Measurements from ENCODE around the gene SCO1. TPM values are rescaled to one million over a fixed set of nuclear protein-coding genes. Genes with fewer than 3 reads are reported as not detected.

The SCO1 gene
- total and polyA plus RNA-seq, 8 donors = 8.0 to 61.1 (median 13.4) TPM

- Histone ChIP-seq H3K4me3 (no peak overlapping the region), H3K36me3 (peaks cover 32 to 93% (median 81%) of the 10 kb centered on the region in 4 donors), H3K27me3 (no peaks in the 10 kb centered on the region), H3K4me1 (no peaks in the 10 kb centered on the region), H3K27ac (no peak overlapping the region), H3K9me3 (no peaks in the 10 kb centered on the region)
- no peak for DNase-seq
- 85 to 90% (median 86%) methylated on average over 2 of the region's 2 CpGs for WGBS, 5 donors
- TF ChIP-seq POLR2AphosphoS5 (IDR thresholded peaks at IDR 0.05) (no peak), POLR2A (IDR thresholded peaks at IDR 0.05) (no peak), EP300 (IDR thresholded peaks at IDR 0.05) (no peak), CTCF (IDR thresholded peaks at IDR 0.05) (no peak)
- intact Hi-C loops (cut with DNase I; ENCODE audit: low total_unique reads) = no loop called here
Measured at GRCh38 chr17:10687499-10687898, 9.8 kb downstream of the SCO1 start.

GRCh38 chr17:10683853-10684252, 13.5 kb downstream of the SCO1 start:
- intact Hi-C loops (cut with DNase I; ENCODE audit: low total_unique reads) = no loop called here
- 45 to 82% (median 65%) methylated on average over 2 of the region's 2 CpGs for WGBS, 5 donors
- no peak overlapping the region for H3K4me3 ChIP-seq
- H3K4me1 ChIP-seq = peaks cover 0 to 4% (median 0%) of the 10 kb centered on the region in 4 donors
- DNase-seq = peak in 1 of 2 donors; percentile 18
- H3K36me3 ChIP-seq = peaks cover 35 to 98% (median 84%) of the 10 kb centered on the region in 4 donors
- no peak overlapping the region for H3K27ac ChIP-seq
- H3K9me3 ChIP-seq = no peaks in the 10 kb centered on the region
- H3K27me3 ChIP-seq = no peaks in the 10 kb centered on the region
- TF ChIP-seq CTCF (IDR thresholded peaks at IDR 0.05) = peak in 1 of 7 experiments; percentile 17
- TF ChIP-seq EP300 (IDR thresholded peaks at IDR 0.05) = no peak
- TF ChIP-seq POLR2A (IDR thresholded peaks at IDR 0.05) = no peak

GRCh38 chr17:10681866-10682446, 15.4 kb downstream of the SCO1 start:
- 68 to 93% (median 82%) methylated on average over 7 of the region's 7 CpGs for WGBS, 5 donors
- DNase-seq = peak in 1 of 2 donors; percentile 14
- H3K9me3 ChIP-seq = no peaks in the 10 kb centered on the region
- peaks cover 41 to 100% (median 94%) of the 10 kb centered on the region in 4 donors for H3K36me3 ChIP-seq
- intact Hi-C loops (cut with DNase I; ENCODE audit: low total_unique reads) = no loop called here
- H3K4me1 ChIP-seq = peaks cover 0 to 4% (median 0%) of the 10 kb centered on the region in 4 donors
- no peaks in the 10 kb centered on the region for H3K27me3 ChIP-seq
- no peak overlapping the region for H3K27ac ChIP-seq
- no peak for TF ChIP-seq POLR2AphosphoS5 (IDR thresholded peaks at IDR 0.05)
- TF ChIP-seq CTCF (IDR thresholded peaks at IDR 0.05) = no peak
- TF ChIP-seq POLR2A (IDR thresholded peaks at IDR 0.05) = no peak
- no peak for TF ChIP-seq EP300 (IDR thresholded peaks at IDR 0.05)
- H3K4me3 ChIP-seq = no peak overlapping the region

- TF ChIP-seq CTCF (IDR thresholded peaks at IDR 0.05) (no peak), POLR2A (IDR thresholded peaks at IDR 0.05) (no peak), POLR2AphosphoS5 (IDR thresholded peaks at IDR 0.05) (no peak), EP300 (IDR thresholded peaks at IDR 0.05) (no peak)
- no peak overlapping the region for H3K4me3 ChIP-seq
- no peak for DNase-seq
- peaks cover 15 to 63% (median 57%) of the 10 kb centered on the region in 4 donors for H3K36me3 ChIP-seq
- 88 to 99% (median 93%) methylated on average over 2 to 4 of the region's 4 CpGs for WGBS, 5 donors
- H3K27me3 ChIP-seq = no peaks in the 10 kb centered on the region
- intact Hi-C loops (cut with DNase I; ENCODE audit: low total_unique reads) = no loop called here
- H3K4me1 ChIP-seq = no peaks in the 10 kb centered on the region
- H3K9me3 ChIP-seq = no peaks in the 10 kb centered on the region
- no peak overlapping the region for H3K27ac ChIP-seq
Measured at GRCh38 chr17:10674704-10675103, 22.6 kb downstream of the SCO1 start.

All from stomach (tissue), 9 donors.